GM18511 (cell line): ENCODE measurements around the gene KCNC2.

Experiments
- ATAC-seq: cut with Tn5 transposase; IDR thresholded peaks from one replicate; pipeline ENCODE4 v1.9.1; 2021; ENCODE audit warnings: mild to moderate bottlenecking, moderate library complexity; ENCODE audit not compliant: unreplicated experiment

The KCNC2 gene

GRCh38 chr12:75065482-75065881 is 144.2 kb downstream of the KCNC2 start:
- ATAC-seq, result no peak

- ATAC-seq, result no peak
Measured at GRCh38 chr12:75062691-75063090, 146.9 kb downstream of the KCNC2 start.

- ATAC-seq, result no peak
Measured at GRCh38 chr12:75058228-75058627, 151.4 kb downstream of the KCNC2 start.

- ATAC-seq, result no peak
Measured at GRCh38 chr12:75048767-75049166, 160.9 kb downstream of the KCNC2 start.

GRCh38 chr12:75047885-75048525 is 161.6 kb downstream of the KCNC2 start:
- ATAC-seq, result no peak

- no peak for ATAC-seq
Measured at GRCh38 chr12:75042125-75042524, 167.5 kb downstream of the KCNC2 start.

GRCh38 chr12:75041472-75041871 is 168.2 kb downstream of the KCNC2 start:
- ATAC-seq, result no peak

GRCh38 chr12:75020068-75020557 is 189.5 kb downstream of the KCNC2 start:
- no peak for ATAC-seq

GRCh38 chr12:75011120-75011519 is 198.5 kb downstream of the KCNC2 start:
- ATAC-seq, result no peak

GRCh38 chr12:75007133-75007532 is 202.5 kb downstream of the KCNC2 start:
- ATAC-seq, result no peak

- ATAC-seq, result no peak
Measured at GRCh38 chr12:75000120-75000519, 209.5 kb downstream of the KCNC2 start.

- no peak for ATAC-seq
Measured at GRCh38 chr12:74999474-74999873, 210.2 kb downstream of the KCNC2 start.
